Lower leg skin (tissue), 3 donors: Measurements from ENCODE around the gene AFAP1L2.

ENCODE experiments used
- POLR2A ChIP-seq, 2 donors: fragments of 450-650 bp; IDR thresholded peaks; one replicate each; pipeline ENCODE4 v1.6.1; 2016 to 2017; ENCODE audit warnings: antibody characterized with exemption in 2 of 2, mild to moderate bottlenecking in 1 of 2, moderate library complexity in 1 of 2
- TF ChIP-seq, protein P1 (sequence below), 3 donors: fragments of 450-650 bp; IDR thresholded peaks; one replicate each; pipeline ENCODE4 v1.5.1; 2016; ENCODE audit warnings: antibody characterized with exemption in 3 of 3, mild to moderate bottlenecking in 3 of 3, moderate library complexity in 2 of 3

DNA sequence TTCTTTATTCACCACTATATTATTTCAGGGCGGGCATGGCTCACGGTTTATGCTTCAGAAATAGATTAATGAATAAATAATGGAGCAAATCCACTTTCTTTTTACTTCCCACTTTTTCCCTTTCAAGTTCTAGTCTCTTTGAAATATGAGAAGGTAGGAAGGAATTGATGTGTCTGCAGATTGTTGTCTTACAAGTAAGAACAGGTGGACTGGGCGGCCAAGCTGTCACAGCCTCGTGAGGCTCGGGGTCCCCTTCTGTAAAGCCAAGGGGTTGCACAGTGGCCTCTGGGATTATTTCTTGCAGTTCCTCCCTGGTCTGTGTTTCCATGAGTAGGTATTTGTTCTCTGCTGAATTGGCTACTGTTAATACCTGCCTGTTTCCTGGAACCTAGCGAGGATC, 154.1 kb downstream of the AFAP1L2 start:
- TF ChIP-seq, protein P1, sequence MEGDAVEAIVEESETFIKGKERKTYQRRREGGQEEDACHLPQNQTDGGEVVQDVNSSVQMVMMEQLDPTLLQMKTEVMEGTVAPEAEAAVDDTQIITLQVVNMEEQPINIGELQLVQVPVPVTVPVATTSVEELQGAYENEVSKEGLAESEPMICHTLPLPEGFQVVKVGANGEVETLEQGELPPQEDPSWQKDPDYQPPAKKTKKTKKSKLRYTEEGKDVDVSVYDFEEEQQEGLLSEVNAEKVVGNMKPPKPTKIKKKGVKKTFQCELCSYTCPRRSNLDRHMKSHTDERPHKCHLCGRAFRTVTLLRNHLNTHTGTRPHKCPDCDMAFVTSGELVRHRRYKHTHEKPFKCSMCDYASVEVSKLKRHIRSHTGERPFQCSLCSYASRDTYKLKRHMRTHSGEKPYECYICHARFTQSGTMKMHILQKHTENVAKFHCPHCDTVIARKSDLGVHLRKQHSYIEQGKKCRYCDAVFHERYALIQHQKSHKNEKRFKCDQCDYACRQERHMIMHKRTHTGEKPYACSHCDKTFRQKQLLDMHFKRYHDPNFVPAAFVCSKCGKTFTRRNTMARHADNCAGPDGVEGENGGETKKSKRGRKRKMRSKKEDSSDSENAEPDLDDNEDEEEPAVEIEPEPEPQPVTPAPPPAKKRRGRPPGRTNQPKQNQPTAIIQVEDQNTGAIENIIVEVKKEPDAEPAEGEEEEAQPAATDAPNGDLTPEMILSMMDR (IDR thresholded peaks at IDR 0.05): no peak
- TF ChIP-seq POLR2A (IDR thresholded peaks at IDR 0.05): no peak
